HG03439 (cell line): ENCODE data around the gene ENO4.

Source experiments
- ATAC-seq: cut with Tn5 transposase; IDR thresholded peaks from one replicate; pipeline ENCODE4 v1.9.1; 2021; ENCODE audit warnings: mild to moderate bottlenecking, moderate library complexity; ENCODE audit not compliant: unreplicated experiment

The ENO4 gene

GRCh38 chr10:116909307-116909706, 60.0 kb downstream of the ENO4 start:
- ATAC-seq: no peak

GRCh38 chr10:116910910-116911309, 61.6 kb downstream of the ENO4 start:
- ATAC-seq: no peak

- no peak for ATAC-seq
Observed at GRCh38 chr10:116912162-116912561, 62.9 kb downstream of the ENO4 start.

- no peak for ATAC-seq
Observed at GRCh38 chr10:116913695-116914094, 64.4 kb downstream of the ENO4 start.

- no peak for ATAC-seq
Observed at GRCh38 chr10:116915340-116915739, 66.0 kb downstream of the ENO4 start.

GRCh38 chr10:116917481-116917880, 68.2 kb downstream of the ENO4 start:
- ATAC-seq: no peak

- ATAC-seq: no peak
Observed at GRCh38 chr10:116918583-116918982, 69.3 kb downstream of the ENO4 start.

- no peak for ATAC-seq
Observed at GRCh38 chr10:116919164-116919563, 69.9 kb downstream of the ENO4 start.

- no peak for ATAC-seq
Observed at GRCh38 chr10:116919706-116920105, 70.4 kb downstream of the ENO4 start.

- no peak for ATAC-seq
Observed at GRCh38 chr10:116925056-116925455, 75.8 kb downstream of the ENO4 start.

GRCh38 chr10:116926426-116926825, 77.1 kb downstream of the ENO4 start:
- ATAC-seq: no peak

GRCh38 chr10:116931806-116932205, 82.5 kb downstream of the ENO4 start:
- ATAC-seq: no peak
